Panc1 (cell line): ENCODE measurements around the gene ADAMTS13. TPM values are rescaled to one million over a fixed set of nuclear protein-coding genes. Genes with fewer than 3 reads are reported as not detected.

ENCODE experiments used
- ATAC-seq: fragments of 200-7000 bp; cut with Tn5 transposase; 2 replicates; pipeline ENCODE4 v1.9.1; 2020; ENCODE audit warnings: mild to moderate bottlenecking, moderate library complexity
- BruUV-seq: library from RNA; stranded (reverse); fragments of 400-500 nt; replicated peaks from 2 replicates; lab custom pipeline; 2021; lab: Mats Ljungman, UMichigan
- CTCF ChIA-PET: fragments of 300-600 bp; sonication (Branson Sonifier 250); formaldehyde crosslinking; loops from one replicate; lab custom pipeline; 2022; ENCODE audit warnings: antibody characterized with exemption; lab: Charles Lee
- POLR2A ChIA-PET: fragments of 300-600 bp; sonication (Branson Sonifier 250); formaldehyde crosslinking; loops from one replicate; lab custom pipeline; 2022; ENCODE audit warnings: antibody characterized with exemption; lab: Charles Lee
- DNase-seq: peaks from one replicate; pipeline ENCODE4 v3.0.0-alpha.2; 2010; ENCODE audit warnings: low read depth, low spot score
- H3K27ac ChIP-seq: 2 replicates; pipeline ENCODE4 v1.5.1; 2011; ENCODE audit warnings: mild to moderate bottlenecking, low read length, inconsistent platforms
- H3K27me3 ChIP-seq: fragments of 200-500 bp; sonication (Bioruptor generic); 2 replicates; pipeline ENCODE4 v1.6.0; 2014; ENCODE audit warnings: low read length, inconsistent platforms; ENCODE audit not compliant: control insufficient read depth, insufficient read depth
- H3K36me3 ChIP-seq: fragments of 200-500 bp; sonication (Bioruptor generic); 2 replicates; pipeline ENCODE4 v1.5.1; 2014; ENCODE audit warnings: inconsistent platforms, mild to moderate bottlenecking, low read length, moderate library complexity; ENCODE audit not compliant: control insufficient read depth, insufficient read depth
- H3K4me1 ChIP-seq: 2 replicates; pipeline ENCODE4 v1.5.1; 2011; ENCODE audit warnings: inconsistent platforms, mild to moderate bottlenecking, low read length, moderate library complexity; ENCODE audit not compliant: control insufficient read depth, insufficient read depth
- H3K4me3 ChIP-seq, 2 experiments: 2 replicates each; pipeline ENCODE4 v1.5.1; 2011 to 2012; ENCODE audit warnings: low read depth in 2 of 2, low read length in 2 of 2, mild to moderate bottlenecking in 2 of 2, inconsistent platforms in 1 of 2, moderate library complexity in 1 of 2
- H3K9me3 ChIP-seq: fragments of 200-500 bp; sonication (Bioruptor generic); 2 replicates; pipeline ENCODE4 v1.5.1; 2014; ENCODE audit warnings: low read depth, mild to moderate bottlenecking, inconsistent platforms, low read length, moderate library complexity; ENCODE audit not compliant: control insufficient read depth, insufficient read depth
- CTCF ChIP-seq: fragments of 450-650 bp; IDR thresholded peaks from 2 replicates; pipeline ENCODE4 v1.5.1; 2017; ENCODE audit warnings: mild to moderate bottlenecking
- POLR2AphosphoS5 ChIP-seq: IDR thresholded peaks from 2 replicates; pipeline ENCODE4 v1.6.1; 2012; ENCODE audit warnings: mild to moderate bottlenecking, low read depth, low read length, moderate library complexity
- REST ChIP-seq, 2 experiments: IDR thresholded peaks; 2 replicates each; pipeline ENCODE4 v1.6.1; 2011 to 2012; ENCODE audit warnings: low read depth in 2 of 2, control low read depth in 1 of 2, low read length in 1 of 2, mild to moderate bottlenecking in 1 of 2, moderate library complexity in 1 of 2; ENCODE audit not compliant: insufficient read depth in 1 of 2
- SIN3A ChIP-seq: IDR thresholded peaks from 2 replicates; pipeline ENCODE4 v1.6.1; 2012; ENCODE audit warnings: low read depth, mild to moderate bottlenecking, low read length, moderate library complexity, borderline replicate concordance; ENCODE audit not compliant: insufficient read depth
- TCF7L2 ChIP-seq: IDR thresholded peaks from 2 replicates; pipeline ENCODE4 v1.6.1; 2011; ENCODE audit warnings: mild to moderate bottlenecking, low read depth, low read length, inconsistent platforms
- in situ Hi-C: cut with HindIII; loops from 2 replicates; pipeline ENCODE4 v1.10.0; 2016; ENCODE audit warnings: low sequenced_read_pairs, low pct_unique_long_range_greater_than_20kb
- intact Hi-C: fragments of 100-400 bp; cut with micrococcal nuclease; formaldehyde crosslinking; loops from one replicate; pipeline ENCODE4 v1.10.0; 2022; ENCODE audit not compliant: unreplicated experiment
- total RNA-seq: library from RNA; stranded (reverse); gene quantifications from one replicate; pipeline ENCODE4 v1.2.1, GENCODE V29; 2021; ENCODE audit not compliant: unreplicated experiment

ADAMTS13 gene
- total RNA-seq, 1 experiment from 2014 or later: 3.4 TPM

- intact Hi-C loops: no loop called here
- no peak for ATAC-seq
- Histone ChIP-seq H3K4me3 (no peak overlapping the region), H3K27ac (no peak overlapping the region), H3K36me3 (no peaks in the 10 kb centered on the region), H3K4me1 (no peaks in the 10 kb centered on the region), H3K9me3 (no peaks in the 10 kb centered on the region), H3K27me3 (no peaks in the 10 kb centered on the region)
- CTCF ChIA-PET: interaction anchor here (0.7 kb wide), 1 partner anchor 160 kb away, joined by 8 read pairs; no protein-coding TSS in a partner anchor
- no TSS peak for BruUV-seq
- in situ Hi-C loops: no loop called here
- POLR2A ChIA-PET: no interaction called here
- DNase-seq: no peak
- TF ChIP-seq TCF7L2 (no peak), SIN3A (no peak), CTCF (no peak), POLR2AphosphoS5 (no peak), REST (IDR thresholded peaks at IDR 0.05; ENCODE audit: insufficient read depth in 1 of 2, low read depth in 2 of 2, low read length in 1 of 2) (no peak)
Observed at GRCh38 chr9:133401588-133401987, 20.6 kb upstream of the ADAMTS13 start.

- POLR2A ChIA-PET: no interaction called here
- no TSS peak for BruUV-seq
- TF ChIP-seq REST (IDR thresholded peaks at IDR 0.05; ENCODE audit: insufficient read depth in 1 of 2, low read depth in 2 of 2, low read length in 1 of 2) (no peak), TCF7L2 (no peak), POLR2AphosphoS5 (no peak), CTCF (no peak), SIN3A (no peak)
- no peak overlapping the region for H3K27ac ChIP-seq
- ATAC-seq (no peak), DNase-seq (no peak)
- H3K9me3 ChIP-seq: no peaks in the 10 kb centered on the region
- intact Hi-C loops: no loop called here
- CTCF ChIA-PET: interaction anchor here (0.6 kb wide), 1 partner anchor 84 kb away, joined by 5 read pairs; no protein-coding TSS in a partner anchor
- H3K4me3 ChIP-seq: no peak overlapping the region
- H3K36me3 ChIP-seq: no peaks in the 10 kb centered on the region
- H3K27me3 ChIP-seq: no peaks in the 10 kb centered on the region
- in situ Hi-C loops: no loop called here
- no peaks in the 10 kb centered on the region for H3K4me1 ChIP-seq
Observed at GRCh38 chr9:133402689-133403088, 19.5 kb upstream of the ADAMTS13 start.
